HEK293T (cell line): ENCODE measurements around the gene HSPH1.

Source experiments
- BHLHE40 ChIP-seq: fragments of 450-650 bp; IDR thresholded peaks from 2 replicates; pipeline ENCODE4 v1.6.1; 2016; ENCODE audit warnings: mild to moderate bottlenecking, moderate library complexity, borderline replicate concordance
- ELF4 ChIP-seq: fragments of 450-650 bp; IDR thresholded peaks from 2 replicates; pipeline ENCODE4 v1.6.1; 2017; ENCODE audit warnings: antibody characterized with exemption
- FOXK2 ChIP-seq: fragments of 450-650 bp; IDR thresholded peaks from 2 replicates; pipeline ENCODE4 v1.6.1; 2016; ENCODE audit warnings: mild to moderate bottlenecking
- FOXM1 ChIP-seq: fragments of 450-650 bp; IDR thresholded peaks from 2 replicates; pipeline ENCODE4 v1.6.1; 2017; ENCODE audit warnings: mild to moderate bottlenecking, borderline replicate concordance
- HDGF ChIP-seq: fragments of 450-650 bp; IDR thresholded peaks from 2 replicates; pipeline ENCODE4 v1.6.1; 2017; ENCODE audit warnings: antibody characterized with exemption, borderline replicate concordance
- NFRKB ChIP-seq: fragments of 450-650 bp; IDR thresholded peaks from 2 replicates; pipeline ENCODE4 v1.6.1; 2016; ENCODE audit warnings: mild to moderate bottlenecking, moderate library complexity
- SP1 ChIP-seq: fragments of 450-650 bp; IDR thresholded peaks from 2 replicates; pipeline ENCODE4 v1.6.1; 2017
- SUZ12 ChIP-seq: fragments of 450-650 bp; IDR thresholded peaks from 2 replicates; pipeline ENCODE4 v1.6.1; 2016; ENCODE audit warnings: mild to moderate bottlenecking
- TARDBP ChIP-seq: fragments of 450-650 bp; IDR thresholded peaks from 2 replicates; pipeline ENCODE4 v1.6.1; 2016
- ZNF384 ChIP-seq: fragments of 450-650 bp; IDR thresholded peaks from 2 replicates; pipeline ENCODE4 v1.6.1; 2016
- TF ChIP-seq, protein P1 (sequence below): fragments of 450-650 bp; IDR thresholded peaks from 2 replicates; pipeline ENCODE4 v1.6.1; 2016

DNA sequence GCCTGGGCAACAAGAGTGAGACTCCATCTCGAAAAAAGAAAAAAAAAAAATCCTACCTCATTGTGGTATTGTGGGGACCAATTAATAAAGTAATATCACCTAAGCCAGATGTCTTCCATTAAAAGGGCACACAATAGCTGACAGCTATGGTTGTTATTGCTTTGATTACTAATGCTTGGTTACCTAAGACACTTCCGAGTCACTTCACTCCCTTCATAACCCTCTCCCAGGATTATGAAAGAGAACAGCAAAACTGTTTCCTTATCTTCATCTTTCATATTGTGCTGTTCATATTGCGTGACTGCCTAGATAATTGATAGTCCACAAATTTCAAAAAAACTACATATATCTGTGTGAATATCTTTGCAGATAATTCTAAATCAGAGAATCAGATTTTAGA lies 10.3 kb upstream of the HSPH1 start:
- TF ChIP-seq SP1 (no peak), SUZ12 (no peak), TARDBP (no peak), NFRKB (no peak), FOXM1 (no peak), ELF4 (no peak), ZNF384 (no peak), FOXK2 (no peak), HDGF (no peak), BHLHE40 (no peak)
- TF ChIP-seq, protein P1, sequence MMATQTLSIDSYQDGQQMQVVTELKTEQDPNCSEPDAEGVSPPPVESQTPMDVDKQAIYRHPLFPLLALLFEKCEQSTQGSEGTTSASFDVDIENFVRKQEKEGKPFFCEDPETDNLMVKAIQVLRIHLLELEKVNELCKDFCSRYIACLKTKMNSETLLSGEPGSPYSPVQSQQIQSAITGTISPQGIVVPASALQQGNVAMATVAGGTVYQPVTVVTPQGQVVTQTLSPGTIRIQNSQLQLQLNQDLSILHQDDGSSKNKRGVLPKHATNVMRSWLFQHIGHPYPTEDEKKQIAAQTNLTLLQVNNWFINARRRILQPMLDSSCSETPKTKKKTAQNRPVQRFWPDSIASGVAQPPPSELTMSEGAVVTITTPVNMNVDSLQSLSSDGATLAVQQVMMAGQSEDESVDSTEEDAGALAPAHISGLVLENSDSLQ, result no peak
